GM12865 (cell line): ENCODE measurements around the gene TRAPPC5.

Source experiments
- DNase-seq: peaks from one replicate; pipeline ENCODE4 v3.0.0; 2010; ENCODE audit warnings: low read depth
- H3K4me3 ChIP-seq: 2 replicates; pipeline ENCODE4 v1.5.1; 2011; ENCODE audit warnings: mild to moderate bottlenecking, low read depth, low read length, control low read depth
- CTCF ChIP-seq: IDR thresholded peaks from 2 replicates; pipeline ENCODE4 v1.5.1; 2011; ENCODE audit warnings: low read length, control low read depth, low read depth, inconsistent platforms; ENCODE audit not compliant: insufficient read depth; ENCODE audit errors: missing control alignments

TRAPPC5 gene

DNA sequence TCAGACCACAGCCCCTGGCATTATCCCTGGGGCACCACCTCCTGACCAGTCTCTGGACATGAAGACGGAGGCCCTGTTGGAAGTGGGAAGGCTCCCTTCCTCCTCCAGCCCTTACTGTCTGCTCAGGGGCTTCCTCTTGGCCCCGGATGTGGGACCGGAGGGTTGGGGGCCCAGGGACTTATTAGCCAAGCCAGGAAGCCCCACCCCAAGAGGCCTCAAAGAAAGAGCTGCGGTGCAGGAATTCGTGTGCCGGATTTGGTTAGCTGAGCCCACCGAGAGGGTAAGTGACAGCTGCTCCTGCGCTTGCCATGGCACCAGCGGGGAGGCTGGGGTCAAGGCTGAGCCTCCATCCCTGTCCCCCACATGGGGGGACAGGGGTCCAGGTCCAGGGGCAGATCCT is 11.8 kb upstream of the TRAPPC5 start, which contains the start of gene RETN:
TSS of gene RETN (plus strand) at position 208 of the 400 bp plus-strand sequence. CDS start 278 bp downstream, outside the sequence.
- H3K4me3 ChIP-seq, result no peak within 1 kb of the TSS
- no peak for TF ChIP-seq CTCF
- DNase-seq, result no peak

- no peak for TF ChIP-seq CTCF
- no peak for DNase-seq
- no peak overlapping the region for H3K4me3 ChIP-seq
These were observed 11.0 kb upstream of the TRAPPC5 start for GRCh38 chr19:7669641-7670040.

DNA sequence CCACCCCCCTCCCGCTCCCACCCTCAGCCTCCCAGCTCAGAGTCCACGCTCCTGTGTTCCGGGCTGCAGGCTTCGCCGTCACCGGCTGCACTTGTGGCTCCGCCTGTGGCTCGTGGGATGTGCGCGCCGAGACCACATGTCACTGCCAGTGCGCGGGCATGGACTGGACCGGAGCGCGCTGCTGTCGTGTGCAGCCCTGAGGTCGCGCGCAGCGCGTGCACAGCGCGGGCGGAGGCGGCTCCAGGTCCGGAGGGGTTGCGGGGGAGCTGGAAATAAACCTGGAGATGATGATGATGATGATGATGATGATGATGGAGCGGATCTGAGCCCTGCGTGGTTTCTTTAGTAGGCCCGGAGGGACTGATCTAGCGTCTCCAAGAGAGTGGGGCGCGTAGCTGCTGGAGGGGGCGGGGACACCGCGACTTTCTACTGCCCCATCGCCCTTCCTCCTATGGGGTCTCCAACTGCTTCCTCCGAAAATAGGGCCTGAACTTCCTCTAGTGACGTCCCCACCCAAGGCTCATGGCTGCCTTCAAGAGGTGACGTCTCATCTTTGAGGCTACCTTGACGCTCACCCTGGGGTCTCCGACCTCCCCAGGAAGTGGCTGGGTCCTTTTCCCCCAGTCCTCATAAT is 10.4 kb upstream of the TRAPPC5 start:
- no peak for DNase-seq
- TF ChIP-seq CTCF, result no peak
- H3K4me3 ChIP-seq, result peak overlapping the region; percentile 15; the same call in 1 of the 2 replicates

DNA sequence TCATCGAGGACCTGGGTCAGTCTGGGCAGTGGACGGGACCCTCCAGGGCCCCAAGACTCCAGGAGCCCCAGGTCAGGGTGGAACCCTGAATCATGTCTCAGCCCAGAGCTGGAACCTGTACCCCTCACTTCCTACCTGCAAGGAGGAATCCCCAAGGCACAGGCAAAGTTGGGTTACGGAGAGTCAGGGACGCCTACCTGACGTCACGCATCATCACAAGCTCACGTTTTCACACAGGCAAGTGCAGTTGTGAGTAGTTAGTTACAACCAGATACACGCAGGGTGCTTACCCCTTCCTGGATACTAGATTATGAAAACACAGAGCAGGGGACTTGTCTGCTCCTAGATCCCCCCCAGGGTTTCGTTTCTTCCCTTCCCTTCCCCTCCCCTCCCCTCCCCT is 9.8 kb upstream of the TRAPPC5 start:
- no peak overlapping the region for H3K4me3 ChIP-seq
- DNase-seq, result no peak
- TF ChIP-seq CTCF, result no peak

- TF ChIP-seq CTCF, result no peak
- DNase-seq, result no peak
- no peak overlapping the region for H3K4me3 ChIP-seq
These were observed 8.1 kb upstream of the TRAPPC5 start for GRCh38 chr19:7672522-7672921.

DNA sequence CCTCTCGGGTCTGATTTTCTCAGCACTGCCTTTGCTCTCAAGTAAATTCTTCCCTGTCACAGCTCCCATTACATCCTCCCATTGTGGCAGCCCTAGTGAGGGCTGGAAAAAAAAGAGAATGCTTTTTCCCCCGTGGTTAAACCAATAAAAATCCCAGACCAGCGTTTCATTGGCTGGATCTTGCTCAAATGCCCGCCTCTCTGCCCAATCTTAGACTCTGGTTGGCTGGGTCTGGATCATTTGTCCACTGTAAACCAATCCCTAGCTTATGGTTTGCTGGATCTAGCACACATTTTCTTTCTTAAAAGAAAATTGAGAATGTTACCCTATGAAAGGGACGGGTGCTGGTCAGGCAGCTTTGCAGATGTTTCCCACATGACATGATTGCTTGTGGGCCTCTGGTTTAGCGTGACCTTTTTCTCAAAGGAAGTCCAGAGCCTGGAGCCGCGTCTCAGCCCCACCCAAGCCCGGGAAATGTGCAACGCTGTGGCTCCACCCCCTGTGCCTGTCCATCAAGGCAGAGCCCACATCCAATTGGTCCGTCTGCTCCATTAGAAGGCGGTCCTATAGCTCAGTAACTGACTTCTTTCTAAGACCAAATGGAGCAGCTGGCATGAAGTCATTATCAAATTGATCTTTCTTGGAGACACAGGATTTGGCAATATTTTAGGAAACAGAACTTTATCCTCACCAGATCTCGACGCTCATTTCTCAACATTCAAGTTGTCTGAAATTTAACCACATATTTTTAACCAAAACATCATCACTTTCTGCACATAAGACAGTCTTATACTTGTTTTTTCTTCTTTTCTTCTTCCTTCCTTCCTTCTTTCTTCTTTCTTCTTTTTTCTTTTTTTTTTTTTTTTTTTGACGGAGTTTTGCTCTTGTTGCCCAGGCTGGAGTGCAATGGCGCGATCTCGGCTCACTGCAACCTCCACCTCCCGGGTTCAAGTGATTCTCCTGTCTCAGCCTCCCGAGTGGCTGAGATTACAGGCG is 6.3 kb upstream of the TRAPPC5 start:
- no peak overlapping the region for H3K4me3 ChIP-seq

More for the DNA sequence above, 6.3 kb upstream of the TRAPPC5 start:
- DNase-seq, result peak; percentile 80
- no peak for TF ChIP-seq CTCF
